HG02610 (cell line): ENCODE results near the gene BRSK2.

Source experiments
- ATAC-seq: cut with Tn5 transposase; IDR thresholded peaks from one replicate; pipeline ENCODE4 v1.9.1; 2021; ENCODE audit warnings: mild to moderate bottlenecking, moderate library complexity; ENCODE audit not compliant: unreplicated experiment

BRSK2 gene

GRCh38 chr11:1461826-1462697 is 72.3 kb downstream of the BRSK2 start:
- ATAC-seq, result no peak

GRCh38 chr11:1462698-1462975 is 72.9 kb downstream of the BRSK2 start:
- no peak for ATAC-seq

- ATAC-seq, result no peak
Observed at GRCh38 chr11:1463056-1463455, 73.3 kb downstream of the BRSK2 start.

GRCh38 chr11:1466784-1467183 is 77.0 kb downstream of the BRSK2 start:
- ATAC-seq, result no peak

GRCh38 chr11:1467270-1467669 is 77.5 kb downstream of the BRSK2 start:
- no peak for ATAC-seq

- ATAC-seq, result no peak
Observed at GRCh38 chr11:1468002-1468401, 78.3 kb downstream of the BRSK2 start.

- ATAC-seq, result no peak
Observed at GRCh38 chr11:1468473-1469066, 78.8 kb downstream of the BRSK2 start.

- no peak for ATAC-seq
Observed at GRCh38 chr11:1469287-1469910, 79.7 kb downstream of the BRSK2 start.

- no peak for ATAC-seq
Observed at GRCh38 chr11:1469911-1470680, 80.4 kb downstream of the BRSK2 start.

- ATAC-seq, result no peak
Observed at GRCh38 chr11:1470681-1471611, 81.2 kb downstream of the BRSK2 start.

GRCh38 chr11:1471736-1472135 is 82.0 kb downstream of the BRSK2 start:
- no peak for ATAC-seq

- no peak for ATAC-seq
Observed at GRCh38 chr11:1472180-1473005, 82.7 kb downstream of the BRSK2 start.

GRCh38 chr11:1473011-1473628 is 83.4 kb downstream of the BRSK2 start:
- ATAC-seq, result no peak

- no peak for ATAC-seq
Observed at GRCh38 chr11:1473786-1474185, 84.1 kb downstream of the BRSK2 start.

GRCh38 chr11:1475841-1476240 is 86.1 kb downstream of the BRSK2 start:
- no peak for ATAC-seq

- no peak for ATAC-seq
Observed at GRCh38 chr11:1476940-1477736, 87.4 kb downstream of the BRSK2 start.

- no peak for ATAC-seq
Observed at GRCh38 chr11:1478011-1478410, 88.3 kb downstream of the BRSK2 start.

GRCh38 chr11:1478544-1478943 is 88.8 kb downstream of the BRSK2 start:
- no peak for ATAC-seq
